Vagina (tissue), 2 donors: ENCODE results near the gene C1QTNF2. TPM values are rescaled to one million over a fixed set of nuclear protein-coding genes. Genes with fewer than 3 reads are reported as not detected.

Source experiments
- DNase-seq, 2 donors: peaks; one replicate each; pipeline ENCODE4 v3.0.0-alpha.2; 2017; ENCODE audit errors: extremely low spot score in 2 of 2
- H3K27ac ChIP-seq: fragments of 200-600 bp; sonication (generic); one replicate; pipeline ENCODE4 v1.5.1; 2019
- H3K27me3 ChIP-seq: fragments of 200-600 bp; sonication (generic); one replicate; pipeline ENCODE4 v1.5.1; 2019
- H3K36me3 ChIP-seq, 2 donors: fragments of 200-600 bp; sonication (generic); one replicate each; pipeline ENCODE4 v1.5.1; 2017 to 2019
- H3K4me1 ChIP-seq: fragments of 200-600 bp; sonication (generic); one replicate; pipeline ENCODE4 v1.5.1; 2019
- H3K4me3 ChIP-seq, 2 donors: fragments of 200-600 bp; sonication (generic); 1 replicate in 1 of 2; 2 replicates in 1 of 2; pipeline ENCODE4 v1.5.1; 2016 to 2019
- H3K9me3 ChIP-seq: fragments of 200-600 bp; sonication (generic); one replicate; pipeline ENCODE4 v1.5.1; 2019
- POLR2A ChIP-seq, 2 donors: fragments of 450-650 bp; IDR thresholded peaks; one replicate each; pipeline ENCODE4 v1.6.1; 2017; ENCODE audit warnings: antibody characterized with exemption in 2 of 2, mild to moderate bottlenecking in 2 of 2, moderate library complexity in 2 of 2
- POLR2AphosphoS5 ChIP-seq, 2 donors: sonication (generic); formaldehyde crosslinking; IDR thresholded peaks; one replicate each; pipeline ENCODE4 v1.9.0; 2017; ENCODE audit warnings: antibody characterized with exemption in 2 of 2, mild to moderate bottlenecking in 2 of 2, low read depth in 1 of 2; ENCODE audit not compliant: insufficient read depth in 1 of 2
- intact Hi-C: fragments of 100-400 bp; cut with DNase I; formaldehyde crosslinking; loops from one replicate; pipeline ENCODE4 v1.15.1; 2023
- small RNA-seq: library from RNA; depleted of rRNA; stranded (forward); fragments of <200 nt; gene quantifications from one replicate; pipeline ENCODE3, GENCODE V24; 2016
- total RNA-seq: library from RNA; depleted of rRNA; stranded (reverse); fragments of >200 nt; gene quantifications from one replicate; pipeline ENCODE4 v1.2.3, GENCODE V29; 2016
- TF ChIP-seq, protein P1 (sequence below), 3 experiments: fragments of 450-650 bp in 2 of 3; fragments of 200-600 bp in 1 of 3; sonication (generic) in 1 of 3; IDR thresholded peaks; one replicate each; pipeline ENCODE4 v1.5.1; 2017 to 2019; ENCODE audit warnings: antibody characterized with exemption in 3 of 3, mild to moderate bottlenecking in 2 of 3, moderate library complexity in 2 of 3

Gene C1QTNF2
- total RNA-seq, 1 donor from 2014 or later: 1.7 TPM

- Histone ChIP-seq H3K4me1 (no peaks in the 10 kb centered on the region), H3K9me3 (no peaks in the 10 kb centered on the region), H3K27me3 (no peaks in the 10 kb centered on the region), H3K27ac (no peak overlapping the region), H3K36me3 (no peaks in the 10 kb centered on the region), H3K4me3 (no peak overlapping the region)
- DNase-seq: no peak
- intact Hi-C loops: no loop called here
- TF ChIP-seq POLR2AphosphoS5 (IDR thresholded peaks at IDR 0.05; ENCODE audit: insufficient read depth in 1 of 2, low read depth in 1 of 2): no peak
- no peak for TF ChIP-seq POLR2A (IDR thresholded peaks at IDR 0.05)
These were observed 65.1 kb downstream of the C1QTNF2 start for GRCh38 chr5:160305319-160305718.

DNA sequence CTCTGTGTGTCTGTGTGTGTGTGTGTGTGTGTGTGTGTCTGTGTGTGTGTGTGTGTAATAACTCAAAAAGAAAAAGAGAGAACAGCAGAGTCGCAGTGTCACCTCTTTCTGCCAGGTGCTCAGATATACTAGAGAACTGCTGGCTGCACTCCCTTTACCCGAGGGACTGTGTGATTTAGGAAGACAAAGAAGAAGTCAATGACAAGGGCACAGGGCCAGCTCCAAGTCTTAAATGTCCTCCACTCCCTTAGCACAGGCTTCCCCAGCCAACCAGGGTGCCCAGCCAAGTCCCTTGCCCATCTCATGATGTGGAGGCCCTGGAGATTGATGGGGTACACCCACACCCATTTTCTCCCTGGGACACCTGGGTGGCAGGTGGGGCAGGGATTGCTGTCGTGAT, 66.7 kb downstream of the C1QTNF2 start:
- no peaks in the 10 kb centered on the region for H3K36me3 ChIP-seq
- H3K9me3 ChIP-seq: no peaks in the 10 kb centered on the region
- no peak overlapping the region for H3K4me3 ChIP-seq
- H3K27ac ChIP-seq: no peak overlapping the region
- no peak for DNase-seq
- H3K27me3 ChIP-seq: no peaks in the 10 kb centered on the region
- no peak for TF ChIP-seq POLR2AphosphoS5 (IDR thresholded peaks at IDR 0.05; ENCODE audit: insufficient read depth in 1 of 2, low read depth in 1 of 2)
- no peak for TF ChIP-seq POLR2A (IDR thresholded peaks at IDR 0.05)
- TF ChIP-seq, protein P1, sequence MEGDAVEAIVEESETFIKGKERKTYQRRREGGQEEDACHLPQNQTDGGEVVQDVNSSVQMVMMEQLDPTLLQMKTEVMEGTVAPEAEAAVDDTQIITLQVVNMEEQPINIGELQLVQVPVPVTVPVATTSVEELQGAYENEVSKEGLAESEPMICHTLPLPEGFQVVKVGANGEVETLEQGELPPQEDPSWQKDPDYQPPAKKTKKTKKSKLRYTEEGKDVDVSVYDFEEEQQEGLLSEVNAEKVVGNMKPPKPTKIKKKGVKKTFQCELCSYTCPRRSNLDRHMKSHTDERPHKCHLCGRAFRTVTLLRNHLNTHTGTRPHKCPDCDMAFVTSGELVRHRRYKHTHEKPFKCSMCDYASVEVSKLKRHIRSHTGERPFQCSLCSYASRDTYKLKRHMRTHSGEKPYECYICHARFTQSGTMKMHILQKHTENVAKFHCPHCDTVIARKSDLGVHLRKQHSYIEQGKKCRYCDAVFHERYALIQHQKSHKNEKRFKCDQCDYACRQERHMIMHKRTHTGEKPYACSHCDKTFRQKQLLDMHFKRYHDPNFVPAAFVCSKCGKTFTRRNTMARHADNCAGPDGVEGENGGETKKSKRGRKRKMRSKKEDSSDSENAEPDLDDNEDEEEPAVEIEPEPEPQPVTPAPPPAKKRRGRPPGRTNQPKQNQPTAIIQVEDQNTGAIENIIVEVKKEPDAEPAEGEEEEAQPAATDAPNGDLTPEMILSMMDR (IDR thresholded peaks at IDR 0.05): no peak
- H3K4me1 ChIP-seq: no peaks in the 10 kb centered on the region
- intact Hi-C loops: no loop called here

- TF ChIP-seq POLR2A (IDR thresholded peaks at IDR 0.05) (no peak), POLR2AphosphoS5 (IDR thresholded peaks at IDR 0.05; ENCODE audit: insufficient read depth in 1 of 2, low read depth in 1 of 2) (no peak)
- TF ChIP-seq, protein P1 (IDR thresholded peaks at IDR 0.05): no peak
- Histone ChIP-seq H3K4me1 (no peaks in the 10 kb centered on the region), H3K36me3 (no peaks in the 10 kb centered on the region), H3K9me3 (no peaks in the 10 kb centered on the region), H3K27me3 (no peaks in the 10 kb centered on the region), H3K27ac (no peak overlapping the region), H3K4me3 (no peak overlapping the region)
- intact Hi-C loops: no loop called here
- DNase-seq: no peak
These were observed 72.2 kb downstream of the C1QTNF2 start for GRCh38 chr5:160298189-160298588.

- H3K4me1 ChIP-seq: no peaks in the 10 kb centered on the region
- no peak for TF ChIP-seq POLR2A (IDR thresholded peaks at IDR 0.05)
- TF ChIP-seq, protein P1 (IDR thresholded peaks at IDR 0.05): no peak
- TF ChIP-seq POLR2AphosphoS5 (IDR thresholded peaks at IDR 0.05; ENCODE audit: insufficient read depth in 1 of 2, low read depth in 1 of 2): no peak
- H3K27ac ChIP-seq: no peak overlapping the region
- intact Hi-C loops: no loop called here
- no peak overlapping the region for H3K4me3 ChIP-seq
- no peaks in the 10 kb centered on the region for H3K27me3 ChIP-seq
- H3K36me3 ChIP-seq: no peaks in the 10 kb centered on the region
- no peak for DNase-seq
- no peaks in the 10 kb centered on the region for H3K9me3 ChIP-seq
These were observed 72.7 kb downstream of the C1QTNF2 start for GRCh38 chr5:160297776-160298175.

Small RNA genes within 50 kb of the gene (small RNA-seq; reads per million reads assigned to genes)
- not detected for gene AC112191.3

Other genes with a start within 250 kb of the C1QTNF2 start
- 2.9 TPM for gene FABP6, start 141.1 kb downstream of the C1QTNF2 start, total RNA-seq
- gene CCNJL, start 58.1 kb downstream of the C1QTNF2 start, total RNA-seq: 5.6 TPM
- gene FAM200C, start 29.4 kb upstream of the C1QTNF2 start, total RNA-seq: 2.5 TPM
- 24.3 TPM for gene SLU7, start 48.5 kb upstream of the C1QTNF2 start, total RNA-seq
- gene PTTG1, start 51.2 kb upstream of the C1QTNF2 start, total RNA-seq: 89.1 TPM